GM10248 (cell line): Measurements from ENCODE around the gene EMX2.

Experiments
- CTCF ChIA-PET: fragments of 300-600 bp; sonication (Branson Sonifier 250); formaldehyde crosslinking; extraction: SDS; loops from one replicate; lab custom pipeline; 2021; ENCODE audit warnings: antibody characterized with exemption; lab: Yijun Ruan, JAX
- POLR2A ChIA-PET: fragments of 350-650 bp; sonication (Branson Sonifier 250); formaldehyde crosslinking; extraction: SDS; loops from one replicate; lab custom pipeline; 2020; ENCODE audit warnings: antibody characterized with exemption; lab: Yijun Ruan, JAX
- DNase-seq: peaks from one replicate; pipeline ENCODE4 v3.0.0; 2012; ENCODE audit errors: extremely low spot score
- CTCF ChIP-seq: IDR thresholded peaks from 2 replicates; pipeline ENCODE4 v1.5.1; 2012; ENCODE audit warnings: mild to moderate bottlenecking, low read depth; ENCODE audit errors: extremely low read depth, missing control alignments, control extremely low read depth

EMX2 gene

DNA sequence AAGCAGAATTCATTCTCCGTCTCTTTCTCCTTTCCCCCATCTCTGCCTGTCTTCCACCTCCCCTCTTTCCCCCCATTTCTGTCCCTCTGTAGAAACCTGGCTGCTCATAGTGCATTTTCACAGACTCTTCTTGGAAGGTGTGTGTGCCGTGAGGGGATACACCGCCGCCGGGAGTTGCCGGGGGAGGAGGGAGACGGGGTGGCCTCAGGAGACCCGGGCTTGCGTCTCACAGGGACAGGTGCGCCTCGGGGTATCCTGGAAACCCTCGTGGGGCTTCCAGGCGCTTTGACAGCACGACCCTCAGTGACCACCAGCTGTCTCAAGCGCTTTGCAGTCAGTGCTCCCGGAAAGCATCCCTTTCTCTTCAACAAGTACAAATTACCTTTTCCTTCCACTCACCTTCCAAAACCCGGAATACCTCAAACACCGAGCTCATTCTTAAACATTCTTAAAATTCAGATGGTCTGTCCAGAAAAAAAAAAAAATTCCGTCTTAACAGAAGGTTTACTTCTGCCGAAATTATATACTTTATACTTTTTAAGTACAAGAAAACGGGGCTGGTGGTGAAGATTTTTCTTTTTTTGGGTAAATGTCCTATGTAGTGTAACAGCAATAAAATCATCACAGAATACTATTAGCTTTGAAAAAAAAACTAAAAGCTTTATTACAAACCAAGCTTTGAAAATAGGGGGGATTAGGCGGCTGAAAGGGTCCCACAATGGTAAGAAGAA lies 8.2 kb downstream of the EMX2 start:
- CTCF ChIA-PET: interaction anchor here (1.0 to 1.4 kb wide), 2 partner anchors 13 to 393 kb away, joined by 3 to 13 read pairs; no protein-coding TSS in a partner anchor
- no peak for DNase-seq
- POLR2A ChIA-PET: no interaction called here
- TF ChIP-seq CTCF: no peak

- TF ChIP-seq CTCF: no peak
- DNase-seq: no peak
- POLR2A ChIA-PET: no interaction called here
- CTCF ChIA-PET: interaction anchor here (1.4 kb wide), 1 partner anchor 14 kb away, joined by 13 read pairs; no protein-coding TSS in a partner anchor
Measured at GRCh38 chr10:117551330-117552155, 9.0 kb downstream of the EMX2 start.

DNA sequence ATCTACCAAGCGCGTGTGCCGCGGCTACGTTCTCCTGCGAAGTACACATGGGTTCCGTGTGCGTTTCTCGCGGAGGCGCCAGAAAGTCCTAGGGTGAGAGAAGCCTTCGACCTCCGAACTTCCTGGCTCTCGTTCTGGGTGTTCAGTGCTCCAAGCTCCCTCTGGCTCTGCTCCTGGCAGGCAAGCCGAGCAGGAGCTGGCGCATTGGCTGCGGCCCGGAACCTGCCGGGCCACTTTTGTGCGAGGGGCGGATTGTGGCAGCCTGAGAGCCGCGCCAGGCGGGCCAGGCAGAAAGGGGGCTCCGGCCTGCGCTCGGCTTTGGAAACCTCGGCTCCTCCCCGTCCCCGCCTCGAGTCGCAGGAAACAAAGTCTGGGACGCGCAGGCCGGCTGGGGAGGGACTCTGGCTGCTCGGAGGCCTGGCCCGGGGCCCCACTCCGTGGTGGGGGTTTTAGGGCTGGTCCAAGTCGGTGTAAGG lies 9.6 kb downstream of the EMX2 start:
- TF ChIP-seq CTCF: no peak
- no peak for DNase-seq
- ChIA-PET CTCF (no interaction called here), POLR2A (no interaction called here)

DNA sequence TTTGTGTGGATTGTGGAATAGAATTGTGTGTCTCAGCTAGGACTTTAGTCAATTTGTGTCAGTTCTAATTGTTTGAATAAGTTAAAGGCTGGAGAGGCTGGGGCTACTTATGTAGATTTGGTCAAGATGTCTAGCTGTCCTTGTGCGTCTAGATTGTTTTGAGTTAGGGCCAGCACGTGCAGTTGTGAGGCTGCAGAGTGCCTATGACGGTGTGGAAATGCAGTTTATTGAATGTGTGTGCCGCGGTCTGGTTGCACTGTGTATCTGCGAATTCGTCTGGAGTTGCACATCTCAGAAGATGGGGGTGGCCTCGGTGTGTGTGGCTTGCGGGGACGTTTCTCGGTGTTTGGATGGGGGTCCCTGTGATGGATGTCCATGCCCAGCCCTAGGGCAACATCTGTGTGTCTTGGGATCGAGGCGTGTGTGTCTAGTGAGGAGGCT lies 10.2 kb downstream of the EMX2 start:
- DNase-seq: no peak
- TF ChIP-seq CTCF: no peak
- POLR2A ChIA-PET: no interaction called here
- CTCF ChIA-PET: no interaction called here

DNA sequence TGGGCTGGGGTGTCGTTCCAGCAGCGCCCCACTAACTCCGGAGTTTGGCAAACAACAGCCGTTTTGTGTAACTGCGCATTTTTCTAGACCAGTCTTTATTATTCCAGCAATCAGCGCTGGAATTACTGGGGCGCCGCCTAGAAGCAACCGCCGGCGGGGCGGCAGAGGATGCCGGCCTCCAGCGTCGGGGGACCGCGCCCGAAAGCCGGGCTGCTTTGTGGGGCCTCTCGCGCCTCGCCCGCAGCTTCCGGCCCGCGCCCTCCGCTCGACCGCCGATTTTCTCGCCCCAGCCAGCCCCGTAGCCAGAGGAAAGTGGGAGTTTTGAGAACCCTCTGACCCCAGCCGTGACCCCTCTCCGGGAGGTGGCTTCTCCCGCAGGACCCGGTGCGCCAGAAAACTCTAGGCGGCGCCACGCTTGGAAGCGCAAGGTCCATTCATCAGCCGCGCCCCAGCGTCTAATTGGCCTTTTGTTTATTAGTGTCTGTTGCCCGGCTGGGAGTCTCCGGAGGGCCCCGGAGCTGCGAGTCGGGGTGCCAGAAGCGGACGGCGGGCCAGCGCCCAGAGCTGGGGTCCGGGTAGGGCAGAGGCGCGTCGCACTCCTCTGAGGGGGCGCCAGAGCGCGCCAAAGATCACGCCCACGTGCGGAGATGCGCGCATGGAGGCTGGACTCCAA lies 10.7 kb downstream of the EMX2 start:
- TF ChIP-seq CTCF: no peak
- DNase-seq: no peak
- ChIA-PET POLR2A (no interaction called here), CTCF (no interaction called here)

DNA sequence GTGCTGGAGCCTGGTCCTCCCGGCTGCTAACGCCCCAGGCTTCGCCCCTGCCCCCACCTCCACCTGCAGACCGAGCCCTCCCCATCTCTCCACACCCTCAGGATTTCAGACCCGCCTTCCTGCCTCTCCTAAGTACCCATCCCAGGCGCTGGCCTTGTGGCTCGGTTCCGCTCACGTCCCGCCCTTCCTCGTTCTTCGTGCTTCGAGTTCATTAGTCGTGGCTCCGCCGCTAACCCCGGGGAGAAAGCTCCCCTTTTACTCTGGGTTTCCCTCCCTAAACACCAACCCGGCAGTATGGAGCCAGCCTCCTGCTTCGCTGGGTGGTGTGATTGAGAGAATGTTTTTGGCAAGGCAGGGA lies 11.2 kb downstream of the EMX2 start:
- no peak for DNase-seq
- ChIA-PET CTCF (no interaction called here), POLR2A (no interaction called here)
- TF ChIP-seq CTCF: no peak
